Activated CD4-positive, alpha-beta T cell treated with anti-CD3 and anti-CD28 coated beads, Interleukin-10, Interleukin-2, amounts not matched to agents 100 ng/mL and 50 ng/mL, durations not matched to agents 16 hours and 8 hours (primary cell): Measurements from ENCODE around the gene C11orf68.
A peak's percentile ranks its signal among the peaks of the same experiment; 100 is the strongest.

Experiments used
- DNase-seq: peaks from one replicate; pipeline ENCODE4 v3.0.0-alpha.2; 2020

The C11orf68 gene

DNA sequence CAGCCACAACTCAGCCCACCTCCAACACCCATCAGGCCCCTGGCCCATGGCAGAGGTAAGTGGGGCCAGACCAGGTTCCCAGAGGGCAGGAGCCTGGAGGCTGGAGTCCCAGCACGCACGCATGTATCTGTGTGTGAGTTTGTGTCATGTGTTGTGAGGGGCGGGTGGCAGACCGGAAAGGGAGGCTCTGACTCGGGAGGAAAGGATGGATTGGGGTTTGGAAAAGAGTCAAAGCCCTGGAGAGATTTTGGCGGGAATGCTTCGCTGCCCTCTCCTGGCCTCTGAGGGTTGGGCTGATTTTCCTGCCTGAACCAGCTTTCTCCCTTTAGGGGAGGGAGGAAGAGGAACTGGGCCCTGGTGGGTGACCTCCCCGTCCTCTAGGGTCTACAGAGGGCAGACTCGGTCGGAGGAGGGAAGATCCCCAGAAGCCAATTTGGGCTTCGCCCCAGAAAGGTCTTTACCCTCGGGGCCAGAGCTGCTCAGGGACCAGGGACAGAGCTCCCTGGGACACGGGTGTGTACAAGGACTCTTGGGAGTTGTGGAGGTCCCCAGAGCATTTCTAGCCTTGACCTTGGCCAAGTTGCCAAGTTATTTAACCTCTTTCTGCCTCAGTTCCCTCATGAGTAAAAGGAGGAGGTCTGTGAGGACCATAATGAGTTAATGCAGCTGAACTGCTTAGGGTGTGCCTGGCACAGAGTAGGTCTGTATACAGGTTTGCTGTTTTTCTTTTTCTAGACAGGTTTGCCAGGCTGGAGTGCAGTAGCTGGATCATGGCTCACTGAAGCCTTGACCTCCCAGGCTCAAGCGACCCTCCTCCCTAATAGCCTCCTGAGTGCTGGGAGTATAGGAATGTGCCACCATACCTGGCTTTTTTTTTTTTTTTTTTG, 6.9 kb downstream of the C11orf68 start:
- no peak for DNase-seq

DNA sequence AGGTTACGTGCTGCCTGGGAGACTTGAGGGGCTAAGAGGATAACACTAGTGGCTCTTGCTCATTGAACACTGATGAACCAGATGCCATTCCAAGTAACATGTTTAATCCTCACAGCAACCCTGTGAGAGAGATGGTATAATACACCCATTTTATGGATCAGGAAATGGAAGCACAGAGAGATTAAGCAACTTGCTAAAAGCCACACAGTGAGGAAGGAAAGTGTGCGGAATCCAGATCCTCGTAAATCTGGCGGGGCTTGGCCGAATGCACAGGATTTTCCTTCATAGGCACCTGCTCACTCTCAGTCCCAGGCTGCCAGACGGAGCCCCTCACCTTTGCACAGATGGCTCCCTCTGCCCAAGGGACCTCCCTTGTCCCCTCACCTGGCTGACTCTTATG, 11.0 kb downstream of the C11orf68 start:
- no peak for DNase-seq

DNA sequence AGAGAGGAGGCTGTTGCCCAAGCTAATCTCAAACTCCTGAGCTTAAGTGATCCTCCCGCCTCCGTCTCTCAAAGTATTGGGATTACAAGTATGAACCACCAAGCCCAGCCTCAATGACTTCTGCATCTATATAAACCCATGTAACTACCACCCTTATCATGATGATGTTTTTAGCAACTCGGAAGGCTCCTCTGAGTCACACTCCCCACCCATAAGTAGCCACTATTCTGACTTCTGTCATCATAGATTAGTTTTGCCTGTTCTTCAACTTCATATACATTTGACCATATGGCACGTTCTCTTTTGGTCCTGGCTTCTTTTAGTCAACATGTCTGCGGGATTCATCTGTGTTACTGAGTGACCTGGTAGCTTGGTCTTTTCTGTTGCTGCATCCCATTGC, 12.3 kb downstream of the C11orf68 start:
- DNase-seq: no peak

DNA sequence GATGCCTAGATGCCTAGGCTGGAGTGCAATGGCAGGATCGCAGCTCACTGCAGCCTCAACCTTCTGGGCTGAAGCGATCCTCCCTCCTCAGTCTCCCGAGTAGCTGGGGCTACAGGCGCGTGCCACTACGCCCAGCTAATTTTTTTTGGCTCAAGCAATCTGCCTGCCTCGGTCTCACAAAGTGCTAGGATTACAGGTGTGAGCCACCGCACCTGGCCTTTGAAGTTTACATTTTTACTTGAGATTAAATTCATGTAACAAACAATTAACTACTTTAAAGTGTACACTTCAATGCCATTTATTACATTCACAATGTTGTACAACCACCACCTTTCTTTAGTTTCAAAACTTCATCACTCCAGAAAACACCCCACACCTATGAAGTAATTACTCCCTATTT, 15.1 kb downstream of the C11orf68 start:
- DNase-seq: no peak

DNA sequence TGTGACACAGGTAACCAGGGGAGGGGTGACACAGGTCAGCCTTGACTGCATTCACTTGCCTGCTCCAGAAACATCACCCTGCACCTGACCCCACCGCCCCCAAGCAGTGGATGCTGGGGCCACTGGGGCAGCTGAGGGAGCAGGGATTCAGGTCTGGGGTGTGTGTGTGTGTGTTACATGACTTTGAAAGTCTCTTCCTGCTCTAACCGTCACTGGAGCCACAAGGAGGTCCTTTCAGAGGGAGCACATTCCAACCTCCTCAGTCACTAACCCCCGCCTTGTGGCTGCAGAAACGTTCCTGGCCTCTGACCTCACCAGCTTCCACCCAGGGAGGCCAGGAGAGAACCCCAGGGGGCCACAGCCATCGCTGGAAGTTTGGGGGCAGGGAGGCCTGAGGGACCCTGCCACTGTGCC, 15.8 kb downstream of the C11orf68 start:
- no peak for DNase-seq

DNA sequence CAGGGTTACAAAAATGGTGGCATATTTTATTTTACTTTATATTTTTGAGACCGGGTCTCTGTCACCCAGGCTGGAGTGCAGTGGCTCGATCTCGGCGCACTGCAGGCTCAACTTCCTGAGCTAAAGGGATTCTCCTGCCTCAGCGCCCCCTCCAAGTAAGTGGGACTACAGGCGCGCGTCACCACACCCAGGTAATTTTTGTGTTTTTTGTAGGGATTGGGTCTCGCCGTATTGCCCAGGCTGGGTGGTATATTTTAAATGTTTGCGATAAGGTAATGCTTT, 18.0 kb downstream of the C11orf68 start:
- DNase-seq: no peak

DNA sequence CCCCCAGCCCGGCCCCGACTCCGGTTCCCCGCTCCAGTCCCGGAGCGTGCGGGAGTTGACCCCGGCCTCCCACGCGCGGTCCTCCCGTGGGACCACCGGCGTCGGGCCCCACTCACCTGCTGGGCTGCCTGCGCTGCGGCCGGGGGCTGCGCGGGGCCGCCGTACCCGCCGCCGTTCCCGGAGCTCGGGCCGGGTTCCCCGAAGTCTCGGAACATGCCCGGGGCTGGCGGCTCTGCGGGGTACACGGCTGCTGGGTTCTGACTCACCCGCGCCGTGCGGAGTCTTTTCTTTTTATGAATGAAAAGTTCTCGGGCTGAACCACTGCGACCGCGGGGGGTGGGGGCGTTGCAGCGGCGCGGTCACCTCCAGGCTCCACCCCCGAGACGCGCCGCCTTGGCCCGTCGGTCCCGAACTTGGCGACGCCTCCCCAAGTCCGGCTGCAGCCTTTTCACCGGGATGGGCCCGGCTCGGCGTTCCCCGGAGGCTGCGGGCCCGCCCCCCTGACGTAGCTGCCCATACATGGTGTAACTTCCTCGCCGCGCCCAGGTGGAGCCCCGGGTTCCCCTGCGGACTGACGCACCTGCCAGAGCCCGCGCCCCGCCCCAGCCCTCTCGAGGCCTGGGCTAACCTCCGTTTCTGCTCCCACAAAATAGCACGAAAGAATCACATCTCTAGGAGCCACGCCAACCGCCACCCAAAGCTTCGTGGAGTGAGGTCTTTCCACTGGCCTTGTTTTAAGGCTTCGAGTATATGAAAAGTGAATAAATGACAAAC, 18.6 kb downstream of the C11orf68 start, which contains the start of gene FOSL1:
FOSL1 (minus strand) TSS at position 264 of the 774 bp plus-strand sequence; CDS start at position 215, 49 bp downstream.
- DNase-seq: peak; percentile 96

DNA sequence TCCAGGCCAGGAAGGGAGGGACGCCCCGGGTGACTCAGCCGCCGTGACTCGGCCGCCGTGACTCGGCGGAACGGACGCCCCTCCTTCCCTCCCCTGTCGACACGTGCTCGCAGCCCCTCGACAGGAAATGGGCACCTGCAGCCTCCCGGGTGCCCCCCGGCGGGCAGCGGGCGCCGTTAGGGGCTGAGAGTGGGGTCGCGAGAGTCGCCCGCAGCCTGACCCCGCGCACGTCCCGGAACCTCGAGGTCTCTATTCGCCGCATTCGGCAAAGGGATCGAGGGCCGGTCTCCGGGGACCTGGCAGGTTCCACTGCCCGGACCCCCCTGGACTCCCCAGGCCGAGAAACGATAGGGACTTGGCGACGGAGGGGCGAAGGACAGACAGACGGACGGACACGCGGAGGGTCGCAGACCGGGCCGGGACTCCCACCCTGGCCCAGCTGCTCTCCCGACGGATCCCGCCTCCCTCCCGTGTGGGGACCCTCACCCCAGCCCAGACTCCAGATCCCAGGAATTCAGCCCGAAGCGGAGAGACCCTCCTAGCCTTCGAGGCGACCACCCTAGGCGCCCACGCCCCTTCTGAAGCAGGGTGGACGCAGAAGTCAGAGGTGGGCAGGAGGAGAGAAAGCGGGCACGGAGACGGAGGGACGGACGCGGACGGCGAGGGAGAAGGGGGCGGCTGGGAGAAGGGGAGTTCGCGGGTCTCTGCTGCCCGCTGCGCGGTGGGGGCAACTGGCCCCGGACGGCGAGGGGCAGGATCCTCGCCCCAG, 19.3 kb downstream of the C11orf68 start:
- peak; percentile 82 for DNase-seq

DNA sequence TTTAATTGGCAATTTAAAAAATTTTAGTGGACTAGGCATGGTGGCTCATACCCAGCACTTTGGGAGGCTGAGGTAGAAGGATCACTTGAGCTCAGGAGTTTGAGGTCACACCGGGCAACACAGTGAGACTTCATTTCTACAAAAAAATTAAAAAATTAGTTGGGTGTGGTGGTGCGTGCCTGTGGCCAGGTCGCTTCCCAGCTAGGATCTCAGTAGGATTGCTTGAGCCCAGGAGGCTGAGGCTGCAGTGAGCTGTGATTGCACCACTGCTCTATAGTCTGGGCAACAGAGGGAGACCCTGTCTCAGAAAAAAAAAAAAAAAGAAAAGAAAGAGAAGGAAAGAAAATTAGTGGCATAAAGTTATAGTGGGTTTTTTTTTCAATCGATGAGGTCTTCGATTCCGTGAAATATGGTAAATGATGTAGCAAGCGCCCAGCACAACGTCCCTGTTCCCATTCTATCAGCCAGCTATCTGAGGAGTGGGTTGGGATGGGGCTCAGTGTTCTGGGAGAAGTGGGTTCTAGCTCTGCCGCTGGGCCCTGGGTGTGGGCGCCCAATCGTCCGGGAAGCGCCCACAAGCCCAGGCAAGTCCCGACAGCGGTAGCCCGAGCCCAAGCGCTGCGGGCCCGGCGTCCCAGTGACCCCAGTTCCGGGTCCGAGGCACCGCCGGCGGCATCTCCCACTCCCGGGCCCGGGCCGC, 20.1 kb downstream of the C11orf68 start:
- DNase-seq: no peak

DNA sequence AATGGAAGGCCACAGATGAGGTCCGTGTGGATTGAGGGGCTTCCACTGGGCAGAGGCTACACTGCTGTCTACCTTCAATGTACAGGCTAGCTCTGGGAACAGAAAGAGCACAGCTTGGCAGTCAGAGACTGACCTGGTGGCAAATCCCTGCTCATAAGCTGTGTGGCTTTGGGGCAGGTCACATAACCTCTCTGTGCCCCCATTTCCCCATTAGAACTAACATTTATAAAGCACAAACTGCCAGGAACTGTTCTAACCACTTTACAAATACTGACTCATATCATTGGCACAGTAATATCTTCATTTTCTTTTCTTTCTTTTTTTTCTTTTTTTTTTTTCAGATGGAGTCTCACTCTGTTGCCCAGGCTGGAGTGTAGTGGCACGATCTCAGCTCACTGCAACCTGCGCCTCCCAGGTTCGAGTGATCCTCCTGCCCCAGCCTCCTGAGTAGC, 21.8 kb downstream of the C11orf68 start:
- peak; percentile 54 for DNase-seq

DNA sequence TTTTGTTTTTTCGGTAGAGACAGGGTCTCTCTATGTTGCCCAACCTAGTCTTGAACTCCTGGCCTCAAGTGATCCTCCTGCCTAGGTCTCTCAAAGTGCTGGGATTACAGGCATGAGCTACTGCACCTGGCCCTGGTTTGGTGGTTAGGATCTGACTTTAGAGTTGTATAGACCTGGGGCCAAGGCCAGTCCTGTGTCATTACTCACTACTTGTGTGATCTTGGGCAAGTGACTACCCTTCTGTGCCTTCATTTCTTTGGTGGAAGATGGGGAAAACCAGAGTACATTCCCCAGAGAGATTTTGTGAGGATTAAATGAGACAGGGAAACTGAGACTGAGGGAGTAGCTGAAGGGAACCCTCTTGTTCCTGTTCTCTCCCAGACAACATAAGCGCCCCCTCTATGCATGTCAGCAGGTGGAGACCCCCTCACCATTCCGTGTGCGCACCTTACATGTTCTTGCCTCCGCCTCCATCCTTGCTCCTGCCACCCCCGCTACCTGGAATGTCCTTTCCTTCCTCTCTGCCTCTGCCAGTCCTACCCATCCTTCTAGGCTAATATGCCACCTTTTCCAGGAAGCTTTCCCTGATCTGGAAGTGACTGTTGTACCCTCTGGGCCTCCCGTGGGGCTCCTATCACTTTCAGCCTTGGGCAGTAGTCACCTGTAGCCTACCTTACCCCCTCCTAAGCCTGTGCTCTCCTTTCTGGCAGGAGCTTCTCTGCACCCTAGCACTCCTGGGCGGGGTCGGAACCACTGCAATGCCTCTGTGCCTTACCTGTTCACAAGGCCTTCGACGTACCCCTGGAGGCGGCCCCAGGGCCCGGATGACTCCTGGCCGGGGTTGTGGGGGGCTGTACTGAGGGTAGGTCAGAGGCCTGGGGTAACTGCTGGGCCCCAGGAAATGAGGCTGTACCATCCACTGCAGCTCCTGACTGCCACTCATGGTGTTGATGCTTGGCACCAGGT, 22.5 kb downstream of the C11orf68 start:
- DNase-seq: no peak

DNA sequence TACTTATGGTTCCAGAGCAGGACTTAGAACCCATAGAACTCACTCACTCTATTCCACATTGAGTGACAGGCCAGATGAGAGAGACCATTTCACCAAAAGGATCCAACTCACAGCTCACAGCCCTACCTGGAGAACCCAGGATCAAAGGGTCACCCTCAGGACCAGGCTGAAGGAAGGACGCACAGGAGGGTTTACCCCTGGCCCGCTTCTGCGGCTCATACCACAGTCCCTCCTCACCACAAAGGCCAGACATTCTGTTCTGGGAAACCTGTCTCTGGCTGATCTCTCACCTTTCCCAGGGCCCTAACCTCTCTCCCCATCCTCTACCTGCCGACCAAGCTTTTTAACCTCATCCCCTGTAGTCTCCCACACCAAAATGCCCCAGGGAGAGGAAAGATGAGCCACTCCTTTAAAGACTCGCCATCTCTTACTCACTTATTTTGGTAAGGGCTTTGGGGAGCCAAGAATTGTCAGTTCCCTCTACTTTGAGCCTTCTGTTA, 23.3 kb downstream of the C11orf68 start:
- DNase-seq: no peak

DNA sequence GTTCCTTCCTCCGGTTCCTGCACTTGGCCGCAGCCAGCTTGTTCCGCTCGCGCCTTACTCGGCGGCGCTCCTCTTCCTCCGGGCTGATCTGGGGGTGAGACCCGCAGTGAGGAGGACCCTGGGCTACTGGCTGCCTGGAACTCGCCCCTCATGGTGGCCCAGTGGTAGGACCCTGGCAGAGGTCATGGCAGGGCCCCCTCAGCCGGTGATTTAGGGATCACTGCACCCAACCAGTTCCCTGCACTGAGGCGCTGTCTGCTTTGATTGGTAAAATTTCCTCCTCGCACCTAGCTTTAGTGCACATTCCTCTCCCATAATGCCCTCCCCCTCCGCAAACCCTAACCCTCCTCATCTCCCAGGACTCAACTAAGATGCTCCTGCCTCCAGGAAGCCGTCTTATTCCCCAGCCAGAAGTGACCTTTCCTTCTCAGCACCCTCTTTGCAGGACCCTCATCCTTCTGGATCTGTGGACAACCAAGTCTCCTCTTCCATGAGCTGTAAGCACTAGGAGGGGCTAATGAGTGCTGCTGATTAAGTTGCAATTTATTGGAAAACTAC, 24.7 kb downstream of the C11orf68 start:
- DNase-seq: peak; percentile 69

DNA sequence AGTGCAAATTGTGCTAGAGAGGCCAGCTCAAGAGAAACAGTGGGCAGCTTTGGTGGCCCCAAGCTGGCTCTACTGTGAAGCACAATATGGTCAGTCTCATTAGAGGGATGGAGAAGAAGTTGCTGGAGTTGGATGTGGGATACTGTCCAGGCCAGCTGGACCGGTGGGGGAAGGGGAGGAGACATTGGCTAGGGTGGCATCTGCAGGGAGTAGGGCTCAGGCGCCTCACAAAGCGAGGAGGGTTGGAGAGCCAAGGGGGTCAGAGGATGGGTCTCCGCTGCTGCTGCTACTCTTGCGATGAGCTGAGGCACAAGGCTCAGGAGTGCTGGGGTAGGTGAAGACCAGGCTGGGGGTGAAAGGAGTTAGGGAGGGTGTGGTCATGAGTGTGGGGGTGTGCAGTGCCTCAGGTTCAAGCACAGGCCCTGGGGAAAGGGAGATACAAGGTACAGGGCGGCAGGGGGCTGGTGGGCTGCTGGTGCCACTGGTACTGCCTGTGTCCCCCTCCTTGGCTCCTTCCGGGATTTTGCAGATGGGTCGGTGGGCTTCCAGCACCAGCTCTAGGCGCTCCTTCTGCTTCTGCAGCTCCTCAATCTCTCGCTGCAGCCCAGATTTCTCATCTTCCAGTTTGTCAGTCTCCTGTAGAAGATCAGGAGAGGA, 26.1 kb downstream of the C11orf68 start:
- DNase-seq: no peak

DNA sequence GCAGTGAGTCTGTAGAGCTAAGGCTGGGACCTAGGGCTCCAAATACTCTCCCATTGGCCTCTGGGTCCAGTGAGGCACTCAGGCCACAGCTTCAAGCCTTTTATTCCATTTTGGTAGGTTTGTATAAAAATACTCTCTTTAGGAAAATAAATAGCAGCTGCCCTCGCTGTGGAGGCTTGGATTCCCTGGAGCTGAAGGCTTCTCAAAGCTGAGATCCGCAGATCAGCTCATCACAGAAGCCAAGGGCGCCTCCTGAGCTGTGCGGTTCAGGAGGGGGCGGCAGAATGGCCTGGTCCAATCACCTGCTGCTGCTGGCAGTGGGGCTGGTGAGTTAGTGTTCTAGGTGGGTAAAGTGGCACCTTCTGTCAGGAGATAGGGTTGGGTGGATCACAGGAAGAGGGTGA, 26.7 kb downstream of the C11orf68 start:
- DNase-seq: peak; percentile 49

DNA sequence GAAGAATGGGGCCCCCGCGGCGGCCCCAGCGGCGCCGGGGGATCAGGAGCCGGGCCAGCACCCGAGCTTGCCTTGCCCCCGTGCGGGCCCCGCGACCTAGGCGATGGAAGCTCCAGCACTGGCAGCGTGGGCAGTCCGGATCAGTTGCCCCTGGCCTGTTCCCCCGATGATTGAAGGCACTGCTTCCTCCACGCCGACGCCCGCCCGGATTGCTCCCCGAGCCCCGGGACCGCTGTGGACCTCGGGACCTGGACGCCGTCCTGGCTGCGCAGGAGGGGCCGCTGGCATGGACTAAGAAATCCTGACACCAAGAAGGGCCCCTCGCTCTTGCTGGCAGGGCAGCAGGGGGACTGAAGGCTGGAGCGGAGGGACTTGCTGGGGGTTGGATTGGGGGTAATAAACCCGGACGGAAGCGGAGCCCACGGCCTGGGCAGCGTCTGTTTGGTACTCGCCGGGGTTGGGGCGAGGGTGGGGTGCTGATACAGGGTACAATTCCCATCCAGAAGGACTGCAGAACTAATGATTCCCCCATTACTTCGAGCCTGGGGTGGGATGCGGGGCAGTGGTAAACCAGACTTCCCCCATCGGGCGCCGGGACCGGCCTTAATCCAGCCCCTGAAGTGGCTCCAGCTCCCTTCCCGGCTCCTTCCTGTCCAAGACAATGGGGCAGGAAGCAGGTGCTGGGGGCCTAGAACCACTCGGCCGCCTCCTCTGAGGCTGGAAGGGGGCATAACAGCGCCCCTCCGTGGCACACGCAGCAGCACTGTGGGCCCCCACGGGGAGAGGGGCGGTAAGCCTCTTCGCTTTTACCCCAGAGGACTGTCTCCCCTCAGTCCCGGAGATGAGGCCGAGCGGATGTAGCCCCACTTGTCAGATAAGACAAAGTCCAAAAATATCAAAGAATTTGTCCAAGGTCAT, 27.4 kb downstream of the C11orf68 start:
- DNase-seq: peak; percentile 60

DNA sequence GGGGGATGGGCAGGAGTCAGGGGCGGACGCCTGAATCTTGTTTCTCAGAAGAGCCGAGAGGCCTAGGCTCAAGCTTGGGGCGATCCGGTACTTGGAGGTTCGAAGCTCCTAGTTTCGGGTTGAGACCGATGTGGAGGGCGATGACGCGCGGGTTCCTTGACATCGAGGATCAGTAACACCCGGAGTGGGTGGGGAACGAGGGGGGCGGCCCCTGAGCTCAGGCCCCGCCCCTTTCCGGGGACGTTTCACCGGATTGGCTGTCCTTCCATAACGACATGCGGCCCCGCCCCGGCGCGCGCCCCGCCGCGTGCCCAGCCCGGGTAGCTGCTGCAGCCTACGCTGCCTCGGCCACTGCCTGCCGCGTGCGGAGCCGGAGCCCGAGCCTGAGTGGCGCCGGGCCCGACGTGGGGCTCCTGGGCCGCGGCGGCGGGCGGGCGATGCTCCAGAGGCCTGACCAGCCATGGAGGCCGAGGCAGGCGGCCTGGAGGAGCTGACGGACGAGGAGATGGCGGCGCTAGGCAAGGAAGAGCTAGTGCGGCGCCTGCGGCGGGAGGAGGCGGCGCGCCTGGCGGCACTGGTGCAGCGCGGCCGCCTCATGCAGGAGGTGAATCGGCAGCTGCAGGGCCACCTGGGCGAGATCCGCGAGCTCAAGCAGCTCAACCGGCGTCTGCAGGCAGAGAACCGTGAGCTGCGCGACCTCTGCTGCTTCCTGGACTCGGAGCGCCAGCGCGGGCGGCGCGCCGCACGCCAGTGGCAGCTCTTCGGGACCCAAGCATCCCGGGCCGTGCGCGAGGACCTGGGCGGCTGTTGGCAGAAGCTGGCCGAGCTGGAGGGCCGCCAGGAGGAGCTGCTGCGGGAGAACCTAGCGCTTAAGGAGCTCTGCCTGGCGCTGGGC, 28.3 kb downstream of the C11orf68 start, which contains the start of gene CCDC85B:
CCDC85B (plus strand) TSS at position 350 of the 895 bp plus-strand sequence; CDS start at position 461, 111 bp downstream.
- DNase-seq: peak; percentile 100
